ENCODE data around the gene MBD3L5.
"Not testable (repeated sequence)": the region's sequence is repeated elsewhere in the genome, so short reads cannot be mapped to it uniquely, and the experiment has no call there.

Gene MBD3L5

GRCh38 chr19:7030278-7030677 is at the start of gene MBD3L5:
Gene MBD3L5 (plus strand): TSS chr19:7030578. CDS start chr19:7030612, 34 bp downstream.
- not testable (repeated sequence) for DNase-seq

GRCh38 chr19:6983448-6983847 is 46.9 kb upstream of the MBD3L5 start:
- DNase-seq, result no peak

- DNase-seq, result no peak
These were observed 42.5 kb upstream of the MBD3L5 start for GRCh38 chr19:6987850-6988249.

- DNase-seq, result no peak
These were observed 42.1 kb upstream of the MBD3L5 start for GRCh38 chr19:6988257-6988656.

- DNase-seq, result no peak
These were observed 35.3 kb upstream of the MBD3L5 start for GRCh38 chr19:6995054-6995453.

- no peak for DNase-seq
These were observed 33.6 kb upstream of the MBD3L5 start for GRCh38 chr19:6996810-6997209.

- no peak for DNase-seq
These were observed 32.5 kb upstream of the MBD3L5 start for GRCh38 chr19:6997679-6998445.

- DNase-seq, result no peak
These were observed 30.4 kb upstream of the MBD3L5 start for GRCh38 chr19:6999933-7000332.

- no peak for DNase-seq
These were observed 30.0 kb upstream of the MBD3L5 start for GRCh38 chr19:7000333-7000732.

GRCh38 chr19:7000816-7001215 is 29.6 kb upstream of the MBD3L5 start:
- no peak for DNase-seq

GRCh38 chr19:7004313-7004931 is 26.0 kb upstream of the MBD3L5 start:
- no peak for DNase-seq

- DNase-seq, result no peak
These were observed 24.2 kb upstream of the MBD3L5 start for GRCh38 chr19:7006135-7006704.

- no peak for DNase-seq
These were observed 22.5 kb upstream of the MBD3L5 start for GRCh38 chr19:7007859-7008258.

- DNase-seq, result no peak
These were observed 19.4 kb upstream of the MBD3L5 start for GRCh38 chr19:7010722-7011593.

GRCh38 chr19:7013678-7014077 is 16.7 kb upstream of the MBD3L5 start:
- DNase-seq, result no peak

GRCh38 chr19:7018828-7019227 is 11.6 kb upstream of the MBD3L5 start:
- DNase-seq, result no peak

- DNase-seq, result not testable (repeated sequence)
These were observed 9.0 kb upstream of the MBD3L5 start, which contains the start of gene MBD3L2B for GRCh38 chr19:7021331-7021730. Gene MBD3L2B (minus strand): TSS chr19:7021431. CDS start chr19:7021397, 34 bp downstream.

GRCh38 chr19:7028790-7029189 is 1.6 kb upstream of the MBD3L5 start:
- DNase-seq, result not testable (repeated sequence)

- DNase-seq, result not testable (repeated sequence)
These were observed 9.7 kb downstream of the MBD3L5 start, which contains the start of gene MBD3L4 for GRCh38 chr19:7040079-7040478. Gene MBD3L4 (minus strand): TSS chr19:7040179. CDS start chr19:7040144, 35 bp downstream.

GRCh38 chr19:7041563-7041962 is 11.2 kb downstream of the MBD3L5 start:
- DNase-seq, result not testable (repeated sequence)

GRCh38 chr19:7049021-7049420 is 18.6 kb downstream of the MBD3L5 start, which contains the start of gene MBD3L2:
Gene MBD3L2 (plus strand): TSS chr19:7049321. CDS start chr19:7049374, 53 bp downstream.
- DNase-seq, result not testable (repeated sequence)

GRCh38 chr19:7051421-7051820 is 21.0 kb downstream of the MBD3L5 start:
- not testable (repeated sequence) for DNase-seq

- not testable (repeated sequence) for DNase-seq
These were observed 22.5 kb downstream of the MBD3L5 start for GRCh38 chr19:7052896-7053295.

Measured in NCI-H1694 (cell line).